Endometrium (tissue), 2 donors: ENCODE results near the gene TMEM270.
"Not testable (repeated sequence)": the region's sequence is repeated elsewhere in the genome, so short reads cannot be mapped to it uniquely, and the experiment has no call there.

Experiments used
- FAIRE-seq: peaks from 2 replicates; lab custom pipeline; 2012; peaks lifted over from hg19 to GRCh38; lab: Jason Lieb, UNC
- donor health status: control.
- donor health status: control.

TMEM270 gene

GRCh38 chr7:73861305-73861704 lies 346 bp downstream of the TMEM270 start:
- no peak for FAIRE-seq

GRCh38 chr7:73864981-73865711 lies 4.2 kb downstream of the TMEM270 start:
- FAIRE-seq, result no peak

GRCh38 chr7:73865738-73866445 lies 4.9 kb downstream of the TMEM270 start:
- FAIRE-seq, result no peak

GRCh38 chr7:73866446-73866767 lies 5.4 kb downstream of the TMEM270 start:
- no peak for FAIRE-seq

GRCh38 chr7:73869011-73869798 lies 8.2 kb downstream of the TMEM270 start:
- FAIRE-seq, result no peak

- no peak for FAIRE-seq
Observed at GRCh38 chr7:73870041-73870492, 9.1 kb downstream of the TMEM270 start.

- FAIRE-seq, result no peak
Observed at GRCh38 chr7:73871163-73872011, 10.4 kb downstream of the TMEM270 start.

GRCh38 chr7:73872056-73872908 lies 11.3 kb downstream of the TMEM270 start:
- no peak for FAIRE-seq

GRCh38 chr7:73876361-73876760 lies 15.4 kb downstream of the TMEM270 start:
- no peak for FAIRE-seq

GRCh38 chr7:73876973-73877372 lies 16.0 kb downstream of the TMEM270 start:
- FAIRE-seq, result no peak

GRCh38 chr7:73879977-73880681 lies 19.2 kb downstream of the TMEM270 start:
- FAIRE-seq, result no peak

- FAIRE-seq, result no peak
Observed at GRCh38 chr7:73880755-73881328, 19.9 kb downstream of the TMEM270 start.

- FAIRE-seq, result no peak
Observed at GRCh38 chr7:73881352-73882046, 20.5 kb downstream of the TMEM270 start.

GRCh38 chr7:73882047-73882402 lies 21.1 kb downstream of the TMEM270 start:
- FAIRE-seq, result no peak

GRCh38 chr7:73884867-73885422 lies 24.0 kb downstream of the TMEM270 start:
- not testable (repeated sequence) for FAIRE-seq

- FAIRE-seq, result no peak
Observed at GRCh38 chr7:73885433-73885974, 24.5 kb downstream of the TMEM270 start.

GRCh38 chr7:73885975-73886798 lies 25.2 kb downstream of the TMEM270 start:
- FAIRE-seq, result no peak

GRCh38 chr7:73887762-73888161 lies 26.8 kb downstream of the TMEM270 start:
- no peak for FAIRE-seq
